Stimulated activated CD4-positive, alpha-beta T cell treated with anti-CD3 and anti-CD28 coated beads, TNF-alpha, amount 100 ng/mL, for 1 hour (primary cell): ENCODE measurements around the gene NPFFR1.

Experiments
- DNase-seq, 3 donors: peaks; one replicate each; pipeline ENCODE4 v3.0.0-alpha.2; 2020; ENCODE audit warnings: low read depth in 3 of 3, low spot score in 1 of 3

Gene NPFFR1

GRCh38 chr10:70315276-70315675, 31.5 kb upstream of the NPFFR1 start:
- no peak for DNase-seq

DNA sequence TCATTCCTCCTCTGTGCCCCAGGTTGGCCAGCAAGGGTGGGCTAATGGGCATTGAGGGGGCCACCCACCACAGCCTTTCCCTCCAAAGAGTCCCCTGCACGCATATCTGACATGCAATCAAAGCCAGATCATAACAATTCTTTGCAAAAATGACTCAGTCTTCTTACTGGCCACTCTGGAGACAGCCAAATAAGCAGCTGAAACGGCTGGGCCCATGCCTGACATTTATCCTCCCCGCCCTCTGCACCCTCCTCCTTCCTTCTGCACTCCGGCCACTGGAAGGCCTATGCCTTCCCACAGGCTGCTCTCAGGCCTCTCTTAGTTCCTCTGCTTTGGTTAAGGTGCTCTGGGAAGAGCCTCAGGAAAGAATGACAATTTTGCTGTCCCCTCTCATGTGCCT, 29.2 kb upstream of the NPFFR1 start:
- DNase-seq = no peak

DNA sequence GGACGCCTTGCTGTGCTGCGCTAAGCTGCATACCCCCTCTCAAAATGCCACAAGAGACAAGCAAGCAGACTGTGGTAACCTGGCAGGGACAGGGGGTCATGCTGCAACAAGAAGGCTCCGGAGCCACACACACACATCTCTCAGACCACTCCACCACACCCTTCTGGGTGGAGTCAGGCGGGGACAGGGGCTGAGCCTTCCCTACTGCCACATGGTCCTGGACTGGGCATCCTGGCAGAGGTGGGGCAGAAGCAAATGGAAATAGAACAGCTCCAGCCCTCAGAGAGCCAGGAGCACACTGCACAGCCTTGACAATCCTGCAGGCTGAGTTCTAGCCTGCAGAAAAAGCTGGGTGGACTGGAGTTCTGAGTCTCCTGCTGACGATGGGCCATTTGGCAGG, 28.4 kb upstream of the NPFFR1 start:
- no peak for DNase-seq

GRCh38 chr10:70311698-70312097, 27.9 kb upstream of the NPFFR1 start:
- no peak for DNase-seq

DNA sequence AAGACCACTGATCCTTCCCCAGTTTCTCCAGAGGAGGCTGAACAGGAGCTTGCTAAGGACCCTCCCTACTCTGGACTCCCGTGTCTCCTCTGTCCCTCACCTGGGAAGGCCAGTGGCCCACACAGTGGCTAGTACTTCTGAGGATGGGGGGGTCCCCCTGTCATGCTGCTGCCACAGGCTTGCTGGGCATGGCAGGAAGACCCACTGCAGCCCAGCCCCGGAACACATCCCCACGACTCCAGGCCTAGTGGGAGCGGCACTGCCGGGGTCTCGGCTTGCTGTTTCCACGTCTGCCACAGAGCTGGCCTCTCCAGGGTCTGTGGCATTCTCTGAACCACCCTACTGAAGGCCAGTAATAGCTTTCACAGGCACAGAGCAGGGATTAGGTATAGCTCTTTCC, 25.9 kb upstream of the NPFFR1 start:
- no peak for DNase-seq

DNA sequence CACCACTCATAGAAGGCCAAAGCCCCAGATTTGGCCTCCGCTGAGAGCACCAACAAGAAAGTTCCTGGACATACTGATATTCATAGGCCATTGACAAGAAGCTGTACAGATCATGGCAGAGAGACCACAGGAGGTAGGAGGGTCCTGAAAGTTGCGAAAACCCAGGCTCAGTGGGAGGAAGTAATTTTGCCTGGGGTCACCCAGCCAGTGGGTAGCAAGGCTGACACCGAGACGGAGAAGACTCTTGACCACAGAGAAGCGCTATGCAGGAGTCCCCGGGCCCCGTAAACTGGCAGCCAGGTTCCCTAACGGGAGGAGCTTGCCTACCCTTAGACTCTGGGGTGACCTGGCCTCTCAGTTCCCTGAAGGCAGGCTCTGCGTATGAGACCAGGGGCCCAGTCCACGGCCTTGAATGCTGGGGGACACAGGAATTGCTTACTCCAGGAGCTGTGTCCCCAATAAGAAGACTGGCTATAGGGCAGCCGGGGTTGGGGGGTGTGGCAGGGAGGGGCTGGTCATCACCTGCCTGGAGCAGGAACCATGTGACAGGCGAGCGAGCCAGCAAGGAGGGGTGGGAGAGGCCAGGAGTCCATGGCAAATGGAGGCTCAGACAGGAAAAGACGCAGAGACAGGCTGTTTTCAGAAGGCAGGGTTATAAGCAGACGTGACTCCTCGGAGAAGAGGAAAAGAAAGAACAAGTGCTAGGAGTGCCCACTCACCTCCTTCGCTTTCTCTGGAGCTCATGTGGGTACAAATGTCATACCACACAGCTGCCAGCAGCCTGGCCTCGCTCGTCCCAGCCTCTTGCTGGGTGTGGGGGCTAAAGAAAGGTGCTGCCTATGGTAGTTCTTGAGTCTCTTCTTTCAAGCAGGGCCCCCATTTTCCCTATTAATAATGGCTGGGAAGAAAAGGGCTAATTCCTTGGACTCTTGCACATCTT, 24.6 kb upstream of the NPFFR1 start:
- DNase-seq = no peak

DNA sequence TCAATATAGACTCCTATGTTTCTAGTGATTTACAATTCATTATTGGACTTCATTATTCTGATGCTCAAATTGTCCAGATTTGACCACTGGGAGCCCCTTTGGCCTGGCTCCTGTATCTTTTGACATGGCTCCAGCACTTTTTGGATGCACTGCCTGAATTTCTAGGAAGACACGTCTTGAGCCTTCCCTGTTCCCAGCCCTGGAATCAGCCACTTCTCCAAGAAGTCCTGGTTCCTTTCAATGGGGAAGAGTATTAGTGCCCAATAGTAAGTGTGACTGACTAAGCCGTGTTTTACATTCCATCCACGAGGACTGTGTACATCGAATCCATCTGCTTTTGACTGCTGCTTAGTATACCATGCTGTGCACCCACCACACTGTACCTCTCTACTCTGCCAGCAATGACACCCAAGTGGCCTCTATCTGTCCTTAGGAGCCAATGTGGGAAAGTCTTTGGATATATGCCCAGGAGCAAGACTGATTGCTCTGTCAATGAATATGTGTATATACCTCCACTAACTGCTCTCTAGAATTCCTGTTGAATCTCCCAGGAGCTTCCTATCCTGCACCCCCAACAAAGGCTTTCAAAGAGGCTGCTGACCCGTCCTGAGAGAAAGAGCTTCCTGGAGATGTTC, 23.2 kb upstream of the NPFFR1 start:
- DNase-seq = no peak

DNA sequence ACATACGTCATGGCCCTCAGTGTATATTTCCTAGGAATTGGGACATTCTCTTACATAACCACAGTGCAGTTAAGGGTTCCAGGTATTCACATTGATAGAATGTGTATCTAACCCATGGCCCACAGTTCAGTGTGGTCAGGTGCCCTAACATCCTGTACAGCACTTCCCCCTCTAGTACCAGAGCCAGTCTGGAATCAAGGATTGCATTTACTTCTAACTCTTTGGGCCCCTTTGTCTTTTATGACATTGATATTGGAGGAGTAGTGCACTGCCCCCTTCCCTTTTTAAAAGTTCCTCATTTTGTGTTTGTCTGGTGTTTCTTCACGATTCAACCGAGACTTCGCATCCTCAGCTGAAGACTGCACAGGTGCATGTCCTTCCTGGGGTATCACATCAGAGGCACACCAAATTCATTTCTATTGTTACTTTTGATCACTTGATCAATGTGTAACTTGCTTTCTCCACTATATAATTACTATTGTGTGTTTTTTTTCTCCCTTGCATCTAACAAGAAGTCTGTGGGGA, 22.4 kb upstream of the NPFFR1 start:
- DNase-seq = no peak

DNA sequence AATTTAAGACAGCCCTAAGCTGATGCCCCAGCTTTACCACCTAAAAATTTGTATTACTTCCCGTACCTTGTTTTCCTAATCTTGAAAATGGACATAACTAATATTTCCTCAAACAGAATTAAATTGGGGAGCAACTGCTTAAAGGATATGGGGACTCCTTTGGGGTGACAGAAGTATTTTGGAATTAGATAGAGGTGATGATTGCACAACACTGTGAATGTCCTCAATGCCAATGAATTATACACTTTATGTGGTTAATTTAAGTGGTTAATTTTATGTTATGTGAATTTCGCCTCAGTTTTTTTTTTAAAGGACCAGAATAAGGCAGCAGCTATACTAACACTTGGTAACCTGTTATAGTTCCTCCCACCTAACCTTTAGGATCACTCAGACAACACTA, 19.9 kb upstream of the NPFFR1 start:
- no peak for DNase-seq

GRCh38 chr10:70302292-70302691, 18.5 kb upstream of the NPFFR1 start:
- DNase-seq = no peak

- DNase-seq = no peak
Measured at GRCh38 chr10:70300908-70301597, 17.2 kb upstream of the NPFFR1 start.

GRCh38 chr10:70300461-70300860, 16.7 kb upstream of the NPFFR1 start:
- DNase-seq = no peak

DNA sequence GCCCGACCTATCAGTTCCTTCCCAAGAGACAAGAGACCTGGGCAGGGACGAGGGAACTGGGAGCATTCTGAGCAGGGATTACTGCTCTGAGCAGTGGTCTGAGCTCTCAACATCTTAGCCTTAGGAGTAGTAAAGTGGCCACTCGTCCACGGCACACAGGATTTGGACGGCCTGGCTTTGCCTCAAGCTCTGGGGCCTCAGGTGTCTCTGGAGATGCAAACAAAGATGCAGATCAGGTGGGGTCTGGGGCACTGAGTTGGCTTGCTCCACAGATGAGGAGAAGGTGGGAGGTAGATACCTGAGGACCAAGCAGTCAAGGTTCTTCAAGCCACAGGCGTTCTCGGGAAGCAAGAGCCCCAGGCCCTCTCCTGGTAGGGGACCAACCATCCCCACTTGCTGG, 16.1 kb upstream of the NPFFR1 start:
- DNase-seq = no peak

DNA sequence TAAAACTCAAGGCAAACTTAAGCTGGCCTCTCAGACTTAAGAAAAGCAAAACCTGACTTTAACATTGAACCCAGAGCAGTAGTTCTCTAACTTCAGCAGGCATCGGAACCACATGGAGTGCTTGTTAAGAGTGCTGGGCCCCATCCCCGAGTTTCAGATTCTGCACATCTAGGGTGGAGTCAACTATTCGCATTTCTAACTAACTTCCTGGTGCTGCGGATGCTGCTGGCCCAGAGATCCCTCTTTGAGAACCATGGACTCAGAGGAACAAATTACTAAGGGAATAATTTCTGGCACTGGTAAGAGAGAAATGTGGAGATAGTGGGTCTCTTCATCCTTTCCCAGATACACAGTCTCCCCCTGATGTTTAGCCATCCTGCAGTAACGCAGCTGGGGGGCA, 14.6 kb upstream of the NPFFR1 start:
- no peak for DNase-seq

DNA sequence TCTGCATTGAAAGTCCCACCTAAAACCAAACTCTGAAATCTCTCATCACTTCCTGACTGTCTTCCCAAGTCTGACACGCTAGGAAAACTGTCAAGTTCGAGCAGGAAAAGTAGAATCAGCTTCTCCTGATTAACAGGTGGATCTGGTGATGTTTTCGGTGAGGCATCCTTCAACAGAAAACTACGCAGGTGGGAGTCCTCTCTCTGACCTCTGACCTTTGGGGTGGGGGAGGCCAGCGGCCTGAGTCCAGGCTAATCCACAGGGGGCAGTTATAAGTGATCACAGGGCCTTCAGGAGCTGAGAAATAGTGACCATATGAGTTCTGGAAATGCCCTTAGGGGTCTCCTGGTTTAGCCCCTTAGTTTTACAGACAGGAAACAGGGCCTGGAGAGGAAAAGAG, 13.4 kb upstream of the NPFFR1 start:
- no peak for DNase-seq

GRCh38 chr10:70296406-70296899, 12.6 kb upstream of the NPFFR1 start:
- no peak for DNase-seq

GRCh38 chr10:70295926-70296325, 12.1 kb upstream of the NPFFR1 start:
- DNase-seq = no peak

- no peak for DNase-seq
Measured at GRCh38 chr10:70295321-70295720, 11.5 kb upstream of the NPFFR1 start.

DNA sequence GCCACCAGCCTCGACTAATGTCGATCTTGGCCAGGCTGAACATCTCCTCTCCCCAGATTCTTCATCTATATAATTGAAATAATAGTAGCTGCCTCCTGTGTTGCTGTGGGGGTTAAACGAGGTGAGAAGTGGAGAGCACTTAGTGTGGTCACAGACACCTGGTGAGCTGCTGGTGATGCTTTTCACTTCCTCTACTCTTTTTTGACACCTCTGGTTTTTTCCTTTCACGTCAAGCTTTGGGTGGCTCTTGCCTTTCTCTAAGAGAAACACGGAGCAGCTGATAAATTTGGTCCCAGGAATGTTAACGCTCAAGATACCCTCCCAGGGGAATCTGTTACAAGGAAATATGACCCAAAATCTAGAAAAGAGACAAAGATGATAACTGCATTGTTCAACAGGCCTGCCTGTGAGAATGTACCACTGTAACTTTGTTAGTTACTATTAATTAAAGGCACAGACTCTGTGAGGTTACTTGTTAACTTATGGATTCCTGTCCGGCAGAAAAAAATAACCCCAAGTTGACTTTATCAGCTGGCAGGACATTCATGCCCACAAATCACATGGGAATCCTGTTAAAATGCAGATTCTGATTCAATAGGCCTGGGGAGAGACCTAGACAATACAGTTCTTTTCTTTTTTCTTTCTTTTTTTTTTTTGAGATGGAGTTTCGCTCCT, 9.5 kb upstream of the NPFFR1 start:
- DNase-seq = no peak

DNA sequence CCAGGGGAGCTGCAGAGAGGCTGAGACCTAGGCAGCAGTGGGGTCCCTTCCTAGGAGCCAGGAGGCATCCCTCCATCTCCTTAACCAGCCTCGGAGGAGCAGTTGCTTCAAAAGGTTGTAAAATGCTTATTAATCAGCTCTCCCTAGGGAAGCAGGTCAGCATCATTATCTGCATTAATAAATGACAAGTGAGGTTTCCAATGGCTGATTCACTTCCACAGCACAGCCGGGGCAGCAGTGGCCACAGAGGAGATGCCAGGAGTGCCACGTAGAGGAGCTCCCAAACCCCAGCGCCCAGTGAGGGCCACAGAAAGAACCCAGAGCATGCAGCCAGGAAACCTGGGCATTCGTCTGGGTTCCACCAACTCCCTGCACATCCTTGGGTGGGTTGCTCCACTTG, 8.2 kb upstream of the NPFFR1 start:
- no peak for DNase-seq

DNA sequence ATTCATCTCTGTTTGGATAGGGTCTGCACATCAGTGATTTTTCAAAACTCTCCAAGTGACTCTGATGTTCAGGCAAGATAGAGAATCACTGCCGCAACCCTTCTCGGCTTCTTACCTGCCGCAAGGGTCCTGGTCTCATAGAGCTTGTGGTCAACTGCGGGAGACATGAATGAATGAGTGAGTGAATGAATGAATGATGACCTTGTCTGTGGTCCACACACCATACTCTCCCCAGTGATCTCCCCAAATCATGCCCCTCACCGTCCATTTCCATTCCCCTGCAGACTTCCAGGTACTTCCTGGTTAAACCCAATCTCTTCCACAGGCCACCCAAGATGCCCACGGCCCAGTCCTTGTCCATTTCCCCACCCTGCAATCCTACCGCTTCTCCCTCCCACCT, 5.9 kb upstream of the NPFFR1 start:
- no peak for DNase-seq
